GM12878 (cell line): Measurements from ENCODE around the gene PIGU. TPM values are rescaled to one million over a fixed set of nuclear protein-coding genes. Genes with fewer than 3 reads are reported as not detected.

Experiments
- ATAC-seq: fragments of 200-7000 bp; cut with Tn5 transposase; 3 replicates; pipeline ENCODE4 v1.9.1; 2020; ENCODE audit warnings: mild to moderate bottlenecking, moderate library complexity
- BruUV-seq: library from RNA; stranded (reverse); fragments of 400-500 nt; replicated peaks from 2 replicates; lab custom pipeline; 2021; lab: Mats Ljungman, UMichigan
- CTCF ChIA-PET: fragments of 300-600 bp; sonication (Branson Sonifier 250); formaldehyde crosslinking; extraction: SDS; loops from one replicate; lab custom pipeline; 2021; ENCODE audit warnings: inconsistent platforms; lab: Yijun Ruan, JAX
- POLR2A ChIA-PET: fragments of 350-600 bp; formaldehyde crosslinking; extraction: SDS; loops from one replicate; lab custom pipeline; 2021; ENCODE audit warnings: inconsistent platforms; lab: Charles Lee
- RAD21 ChIA-PET: fragments of 300-600 bp; sonication (Branson Sonifier 250); formaldehyde crosslinking; loops from one replicate; lab custom pipeline; 2023; ENCODE audit warnings: antibody characterized with exemption; ENCODE audit not compliant: unreplicated experiment; lab: Charles Lee
- SMC1A ChIA-PET: fragments of 300-600 bp; sonication (Branson Sonifier 250); formaldehyde crosslinking; loops from one replicate; lab custom pipeline; 2023; ENCODE audit not compliant: unreplicated experiment, uncharacterized antibody; lab: Charles Lee
- DNase-seq: peaks from one replicate; pipeline ENCODE4 v3.0.0-alpha.2; 2011; ENCODE audit warnings: low read depth, low spot score
- FAIRE-seq: peaks from 3 replicates; lab custom pipeline; 2011; peaks lifted over from hg19 to GRCh38; lab: Jason Lieb, UNC
- H2AFZ ChIP-seq: 2 replicates; pipeline ENCODE4 v1.6.0; 2011; ENCODE audit warnings: low read depth, low read length, control low read depth; ENCODE audit not compliant: control insufficient read depth
- H3K27ac ChIP-seq: 2 replicates; pipeline ENCODE4 v1.5.1; 2011; ENCODE audit warnings: control low read depth; ENCODE audit not compliant: control insufficient read depth, insufficient read depth
- H3K27me3 ChIP-seq, 2 experiments: replicated peaks in 1 of 2; 2 replicates each; pipeline versions ENCODE4 v1.6.0 to v1.6.1; 2011; ENCODE audit warnings: low read length in 1 of 2; ENCODE audit not compliant: control insufficient read depth in 2 of 2, insufficient read depth in 2 of 2
- H3K36me3 ChIP-seq, 2 experiments: 2 replicates each; pipeline ENCODE4 v1.5.1; 2011; ENCODE audit warnings: low read length in 1 of 2; ENCODE audit not compliant: control insufficient read depth in 2 of 2, insufficient read depth in 2 of 2
- H3K4me1 ChIP-seq: 2 replicates; pipeline ENCODE4 v1.6.1; 2011; ENCODE audit warnings: mild to moderate bottlenecking, low read length, moderate library complexity, mixed read lengths; ENCODE audit not compliant: control insufficient read depth, insufficient read depth
- H3K4me2 ChIP-seq: 2 replicates; pipeline ENCODE4 v1.6.0; 2011; ENCODE audit warnings: control low read depth; ENCODE audit not compliant: control insufficient read depth, insufficient read depth
- H3K4me3 ChIP-seq: fragments of 200-600 bp; sonication (generic); 2 replicates; pipeline ENCODE4 v1.5.1; 2016
- H3K79me2 ChIP-seq: 2 replicates; pipeline ENCODE4 v1.6.0; 2011; ENCODE audit warnings: low read length; ENCODE audit not compliant: control insufficient read depth, insufficient read depth
- H3K9ac ChIP-seq: 2 replicates; pipeline ENCODE4 v1.8.0; 2011; ENCODE audit warnings: low read length, control low read depth, mixed read lengths; ENCODE audit not compliant: control insufficient read depth, insufficient read depth
- H3K9me3 ChIP-seq: replicated peaks from 3 replicates; pipeline ENCODE4 v1.5.1; 2011; ENCODE audit warnings: mild to moderate bottlenecking, low read length; ENCODE audit not compliant: control insufficient read depth, insufficient read depth
- H4K20me1 ChIP-seq: 2 replicates; pipeline ENCODE4 v1.6.0; 2011; ENCODE audit not compliant: control insufficient read depth, insufficient read depth
- CREM ChIP-seq: IDR thresholded peaks from 2 replicates; pipeline ENCODE4 v1.6.1; 2014; ENCODE audit warnings: antibody characterized with exemption, low read depth
- E4F1 ChIP-seq: fragments of 450-650 bp; IDR thresholded peaks from 2 replicates; pipeline ENCODE4 v1.6.1; 2018; ENCODE audit warnings: borderline replicate concordance, mild to moderate bottlenecking; ENCODE audit not compliant: partially characterized antibody
- ESRRA ChIP-seq: IDR thresholded peaks from 2 replicates; pipeline ENCODE4 v1.6.1; 2012; ENCODE audit warnings: mild to moderate bottlenecking, low read length, improper control_type of control experiment
- FOS ChIP-seq: IDR thresholded peaks from 3 replicates; pipeline ENCODE4 v1.6.1; 2011; ENCODE audit warnings: borderline replicate concordance; ENCODE audit not compliant: insufficient read length; ENCODE audit errors: extremely low read depth
- GABPA ChIP-seq: IDR thresholded peaks from 2 replicates; pipeline ENCODE4 v1.6.1; 2014; ENCODE audit warnings: antibody characterized with exemption, low read depth, mild to moderate bottlenecking, inconsistent platforms
- HDAC2 ChIP-seq: fragments of 200-600 bp; sonication (generic); IDR thresholded peaks from 2 replicates; pipeline ENCODE4 v1.6.1; 2017
- IRF3 ChIP-seq: fragments of 450-650 bp; IDR thresholded peaks from 2 replicates; pipeline ENCODE4 v1.6.1; 2014; ENCODE audit warnings: mild to moderate bottlenecking
- KAT2A ChIP-seq: conservative IDR thresholded peaks from 2 replicates; pipeline ENCODE4 v1.6.1; 2011; ENCODE audit warnings: low read depth, low read length; ENCODE audit not compliant: control insufficient read depth
- MYB ChIP-seq: fragments of 150-350 bp; IDR thresholded peaks from 2 replicates; pipeline ENCODE4 v1.6.1; 2014; ENCODE audit warnings: mild to moderate bottlenecking, low read depth, low read length, borderline replicate concordance
- NKRF ChIP-seq: fragments of 450-650 bp; conservative IDR thresholded peaks from 2 replicates; pipeline ENCODE4 v1.6.1; 2017; ENCODE audit warnings: mild to moderate bottlenecking, moderate library complexity
- PKNOX1 ChIP-seq: fragments of 450-650 bp; IDR thresholded peaks from 2 replicates; pipeline ENCODE4 v1.6.1; 2016; ENCODE audit warnings: mild to moderate bottlenecking
- RAD51 ChIP-seq: fragments of 450-650 bp; IDR thresholded peaks from 2 replicates; pipeline ENCODE4 v1.6.1; 2016; ENCODE audit warnings: moderate library complexity, mild to moderate bottlenecking, inconsistent platforms
- SMAD5 ChIP-seq: IDR thresholded peaks from 2 replicates; pipeline ENCODE4 v1.6.1; 2016; ENCODE audit warnings: antibody characterized with exemption, low read depth
- SP1 ChIP-seq: IDR thresholded peaks from one replicate; pipeline ENCODE4 v1.6.1; 2011; ENCODE audit warnings: low read depth, low read length
- SPI1 ChIP-seq: IDR thresholded peaks from 2 replicates; pipeline ENCODE4 v1.6.1; 2011; ENCODE audit warnings: low read depth, mild to moderate bottlenecking, low read length, moderate library complexity, borderline replicate concordance; ENCODE audit not compliant: insufficient read depth
- YBX1 ChIP-seq: fragments of 450-650 bp; IDR thresholded peaks from 2 replicates; pipeline ENCODE4 v1.6.1; 2016; ENCODE audit warnings: antibody characterized with exemption
- ZNF24 ChIP-seq: fragments of 450-650 bp; IDR thresholded peaks from 2 replicates; pipeline ENCODE4 v1.6.1; 2017; ENCODE audit warnings: antibody characterized with exemption, mild to moderate bottlenecking
- ZSCAN29 ChIP-seq: fragments of 450-650 bp; IDR thresholded peaks from 2 replicates; pipeline ENCODE4 v1.6.1; 2017; ENCODE audit warnings: mild to moderate bottlenecking, moderate library complexity
- WGBS: methylation state at CpG from one replicate; pipeline ENCODE4 v1.1.6; 2016; ENCODE audit warnings: low lambda C conversion rate; ENCODE audit not compliant: insufficient replicate concordance, insufficient coverage; ENCODE audit errors: missing lambda C conversion rate; 5-methylcytosine and 5-hydroxymethylcytosine counted together
- in situ Hi-C: fragments of 300-500 bp; cut with MboI; formaldehyde crosslinking; loops from 9 replicates; pipeline ENCODE4 v1.14.3; 2018; ENCODE audit warnings: mixed read lengths
- intact Hi-C: fragments of 100-400 bp; cut with micrococcal nuclease; formaldehyde crosslinking; loops from one replicate; pipeline ENCODE4 v1.14.2; 2022; ENCODE audit not compliant: unreplicated experiment
- polyA plus RNA-seq, 11 experiments: library from polyadenylated mRNA; depleted of rRNA in 4 of 11; unstranded in 6 of 11; stranded (reverse) in 5 of 11; fragments of >200 nt; fragmentation: Nextera tagmentation in 4 of 11; fragmentation: Illumina TruSeq in 1 of 11; extraction: Ambion mirVana in 4 of 11; extraction: Trizol in 1 of 11; gene quantifications; 1 replicate in 1 of 11; 2 replicates in 10 of 11; pipeline versions ENCODE4 v1.2.1 to v1.2.3, GENCODE V29; 2011 to 2016; ENCODE audit warnings: inconsistent platforms in 2 of 11, missing spikeins in 2 of 11, low read depth in 1 of 11
- total RNA-seq, 4 experiments: library from RNA; depleted of rRNA in 3 of 4; stranded (reverse); fragments of >200 nt in 3 of 4; fragmentation: Illumina TruSeq in 1 of 4; extraction: Trizol in 1 of 4; gene quantifications; 2 replicates each; pipeline versions ENCODE4 v1.2.1 to v1.2.3, GENCODE V29; 2013 to 2021

The PIGU gene
- total and polyA plus RNA-seq, 10 of the 15 experiments (the other 5 are each of a cell fraction or from before 2014, with no cell fraction given), result 4.1 to 88.2 (median 25.0) TPM

- Histone ChIP-seq H3K4me3 (no peak overlapping the region), H3K27ac (no peak overlapping the region), H2AFZ (no peak overlapping the region), H4K20me1 (no peaks in the 10 kb centered on the region), H3K27me3 (no peaks in the 10 kb centered on the region), H3K4me1 (no peaks in the 10 kb centered on the region), H3K36me3 (peaks cover 0 to 2% of the 10 kb centered on the region in 2 experiments; a peak in 2 of 4 replicates), H3K9me3 (no peaks in the 10 kb centered on the region), H3K4me2 (no peak overlapping the region), H3K79me2 (no peaks in the 10 kb centered on the region), H3K9ac (no peak overlapping the region)
- FAIRE-seq (no peak), DNase-seq (no peak), ATAC-seq (no peak)
- BruUV-seq, result no TSS peak
- POLR2A ChIA-PET, result no interaction called here
- TF ChIP-seq HDAC2, result no peak
- TF ChIP-seq CREM, result no peak
- no peak for TF ChIP-seq ZNF24
- TF ChIP-seq GABPA, result no peak
- no peak for TF ChIP-seq E4F1
- TF ChIP-seq MYB, result no peak
- TF ChIP-seq IRF3, result no peak
- TF ChIP-seq SPI1, result no peak
- TF ChIP-seq FOS, result no peak
- TF ChIP-seq YBX1, result no peak
- TF ChIP-seq SMAD5, result no peak
- TF ChIP-seq ZSCAN29, result no peak
- no peak for TF ChIP-seq RAD51
- TF ChIP-seq PKNOX1, result no peak
- TF ChIP-seq SP1, result no peak
- TF ChIP-seq ESRRA, result no peak
- TF ChIP-seq KAT2A, result no peak
- no peak for TF ChIP-seq NKRF
- intact Hi-C loops, result no loop called here
- CTCF ChIA-PET, result interaction anchor here (0.8 kb wide), 1 partner anchor 14 kb away, joined by 3 read pairs; no protein-coding TSS in a partner anchor
- SMC1A ChIA-PET, result no interaction called here
- WGBS, result 90% methylated on average over 15 of the region's 15 CpGs
- RAD21 ChIA-PET, result no interaction called here
- in situ Hi-C loops, result no loop called here
Measured at GRCh38 chr20:34567892-34568865, 108.7 kb downstream of the PIGU start.
